GM06990 (cell line): ENCODE measurements around the gene TBCB.

Experiments
- DNase-seq: peaks from one replicate; pipeline ENCODE4 v3.0.0-alpha.2; 2011; ENCODE audit not compliant: insufficient read length; ENCODE audit errors: extremely low read depth
- H3K27me3 ChIP-seq: replicated peaks from 2 replicates; pipeline ENCODE4 v1.6.0; 2011; ENCODE audit warnings: low read length; ENCODE audit not compliant: control insufficient read depth, insufficient read depth
- H3K36me3 ChIP-seq: 2 replicates; pipeline ENCODE4 v1.5.1; 2011; ENCODE audit warnings: low read length; ENCODE audit not compliant: control insufficient read depth, insufficient read depth
- H3K4me3 ChIP-seq: replicated peaks from 2 replicates; pipeline ENCODE4 v1.5.1; 2011; ENCODE audit warnings: low read depth, mild to moderate bottlenecking, control low read depth, low read length
- CTCF ChIP-seq: IDR thresholded peaks from 2 replicates; pipeline ENCODE4 v1.5.1; 2011; ENCODE audit warnings: low read length, control low read depth, mild to moderate bottlenecking, inconsistent platforms; ENCODE audit not compliant: insufficient read depth, poor library complexity, severe bottlenecking

The TBCB gene

GRCh38 chr19:36097036-36097435, 18.2 kb upstream of the TBCB start:
- peaks cover 27% of the 10 kb centered on the region for H3K36me3 ChIP-seq
- no peak overlapping the region for H3K4me3 ChIP-seq
- TF ChIP-seq CTCF = no peak

GRCh38 chr19:36099166-36099785, 16.0 kb upstream of the TBCB start:
- H3K36me3 ChIP-seq = peaks cover 36% of the 10 kb centered on the region
- H3K4me3 ChIP-seq = no peak overlapping the region
- no peak for DNase-seq
- no peak for TF ChIP-seq CTCF
- H3K27me3 ChIP-seq = no peaks in the 10 kb centered on the region

More at GRCh38 chr19:36097036-36097435, 18.2 kb upstream of the TBCB start:
- no peak for DNase-seq
- H3K27me3 ChIP-seq = no peaks in the 10 kb centered on the region

- DNase-seq = no peak
- no peak overlapping the region for H3K4me3 ChIP-seq
- no peak for TF ChIP-seq CTCF
- no peaks in the 10 kb centered on the region for H3K27me3 ChIP-seq
- peaks cover 47% of the 10 kb centered on the region for H3K36me3 ChIP-seq
Measured at GRCh38 chr19:36100476-36100875, 14.8 kb upstream of the TBCB start.

GRCh38 chr19:36101550-36102327, 13.5 kb upstream of the TBCB start:
- no peak for TF ChIP-seq CTCF
- no peak for DNase-seq
- H3K4me3 ChIP-seq = no peak overlapping the region
- no peaks in the 10 kb centered on the region for H3K27me3 ChIP-seq
- peaks cover 47% of the 10 kb centered on the region for H3K36me3 ChIP-seq

- TF ChIP-seq CTCF = no peak
- Histone ChIP-seq H3K36me3 (peaks cover 42% of the 10 kb centered on the region), H3K27me3 (no peaks in the 10 kb centered on the region), H3K4me3 (no peak overlapping the region)
- DNase-seq = no peak
Measured at GRCh38 chr19:36103040-36103626, 12.1 kb upstream of the TBCB start.
